ENCODE data around the gene ADAMTS7.

- TF ChIP-seq EZH2 (IDR thresholded peaks at IDR 0.05; ENCODE audit: borderline replicate concordance, insufficient read depth, low read depth, low read length, poor library complexity, severe bottlenecking) = no peak
- TF ChIP-seq, protein P1, sequence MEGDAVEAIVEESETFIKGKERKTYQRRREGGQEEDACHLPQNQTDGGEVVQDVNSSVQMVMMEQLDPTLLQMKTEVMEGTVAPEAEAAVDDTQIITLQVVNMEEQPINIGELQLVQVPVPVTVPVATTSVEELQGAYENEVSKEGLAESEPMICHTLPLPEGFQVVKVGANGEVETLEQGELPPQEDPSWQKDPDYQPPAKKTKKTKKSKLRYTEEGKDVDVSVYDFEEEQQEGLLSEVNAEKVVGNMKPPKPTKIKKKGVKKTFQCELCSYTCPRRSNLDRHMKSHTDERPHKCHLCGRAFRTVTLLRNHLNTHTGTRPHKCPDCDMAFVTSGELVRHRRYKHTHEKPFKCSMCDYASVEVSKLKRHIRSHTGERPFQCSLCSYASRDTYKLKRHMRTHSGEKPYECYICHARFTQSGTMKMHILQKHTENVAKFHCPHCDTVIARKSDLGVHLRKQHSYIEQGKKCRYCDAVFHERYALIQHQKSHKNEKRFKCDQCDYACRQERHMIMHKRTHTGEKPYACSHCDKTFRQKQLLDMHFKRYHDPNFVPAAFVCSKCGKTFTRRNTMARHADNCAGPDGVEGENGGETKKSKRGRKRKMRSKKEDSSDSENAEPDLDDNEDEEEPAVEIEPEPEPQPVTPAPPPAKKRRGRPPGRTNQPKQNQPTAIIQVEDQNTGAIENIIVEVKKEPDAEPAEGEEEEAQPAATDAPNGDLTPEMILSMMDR (IDR thresholded peaks at IDR 0.05) = no peak
Measured at GRCh38 chr15:78752492-78753358, 58.5 kb downstream of the ADAMTS7 start.

All from B cell (primary cell).